Measurements from ENCODE around the gene NUB1.

DNA sequence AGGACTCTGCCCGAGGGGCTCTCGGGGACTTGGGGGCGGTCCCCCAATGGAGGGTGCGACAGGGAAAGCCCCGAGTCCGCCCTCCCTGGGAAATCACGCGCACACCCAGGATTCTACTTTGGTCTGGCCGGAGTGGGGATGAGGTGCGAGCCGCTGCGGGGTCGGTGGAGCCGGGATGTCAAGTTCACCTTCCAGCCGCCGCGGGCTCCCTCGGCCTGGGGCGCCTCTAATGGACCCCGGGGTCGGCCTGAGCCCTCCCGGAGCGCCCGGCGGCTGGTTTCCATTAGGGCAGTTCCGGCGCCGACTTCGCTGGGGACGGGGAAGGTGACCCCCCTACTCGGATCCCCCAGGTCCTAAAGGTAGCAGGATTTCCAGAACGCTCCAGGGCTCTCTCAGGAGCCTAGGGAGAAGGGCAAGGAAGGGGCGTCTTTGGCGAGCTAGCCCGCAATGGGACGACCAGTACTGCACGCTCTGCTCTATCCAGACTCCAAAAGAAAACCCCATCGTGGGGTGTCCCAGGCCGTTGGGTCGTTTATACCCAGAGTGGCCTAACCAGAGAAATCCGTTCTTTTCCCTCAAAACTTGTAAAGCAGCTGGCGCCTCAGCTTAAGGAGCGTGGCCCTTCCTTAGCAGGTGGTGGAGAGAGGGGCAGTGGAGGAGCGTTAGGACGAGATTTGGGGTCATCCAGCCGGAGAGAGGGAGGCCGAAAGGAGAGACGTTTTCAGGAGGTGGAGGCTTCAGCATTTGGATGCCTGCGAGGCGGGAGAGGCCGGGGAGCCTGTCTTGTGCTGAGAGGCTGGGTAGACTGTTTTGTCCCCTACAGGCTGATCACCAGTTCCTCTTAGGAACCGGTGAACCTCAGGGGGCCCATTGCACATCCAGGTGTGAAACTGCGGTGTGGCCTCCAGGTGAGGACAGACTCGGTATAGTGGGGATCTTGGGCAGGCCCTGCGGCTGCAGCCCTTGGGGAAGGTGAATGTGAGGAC lies 69.1 kb downstream of the NUB1 start:
- no peak for TF ChIP-seq POLR2A (IDR thresholded peaks at IDR 0.05)
- TF ChIP-seq, protein P1, sequence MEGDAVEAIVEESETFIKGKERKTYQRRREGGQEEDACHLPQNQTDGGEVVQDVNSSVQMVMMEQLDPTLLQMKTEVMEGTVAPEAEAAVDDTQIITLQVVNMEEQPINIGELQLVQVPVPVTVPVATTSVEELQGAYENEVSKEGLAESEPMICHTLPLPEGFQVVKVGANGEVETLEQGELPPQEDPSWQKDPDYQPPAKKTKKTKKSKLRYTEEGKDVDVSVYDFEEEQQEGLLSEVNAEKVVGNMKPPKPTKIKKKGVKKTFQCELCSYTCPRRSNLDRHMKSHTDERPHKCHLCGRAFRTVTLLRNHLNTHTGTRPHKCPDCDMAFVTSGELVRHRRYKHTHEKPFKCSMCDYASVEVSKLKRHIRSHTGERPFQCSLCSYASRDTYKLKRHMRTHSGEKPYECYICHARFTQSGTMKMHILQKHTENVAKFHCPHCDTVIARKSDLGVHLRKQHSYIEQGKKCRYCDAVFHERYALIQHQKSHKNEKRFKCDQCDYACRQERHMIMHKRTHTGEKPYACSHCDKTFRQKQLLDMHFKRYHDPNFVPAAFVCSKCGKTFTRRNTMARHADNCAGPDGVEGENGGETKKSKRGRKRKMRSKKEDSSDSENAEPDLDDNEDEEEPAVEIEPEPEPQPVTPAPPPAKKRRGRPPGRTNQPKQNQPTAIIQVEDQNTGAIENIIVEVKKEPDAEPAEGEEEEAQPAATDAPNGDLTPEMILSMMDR (IDR thresholded peaks at IDR 0.05) = no peak

Data from heart left ventricle (tissue), 13 donors.